ENCODE measurements around the gene LSM8. TPM values are rescaled to one million over a fixed set of nuclear protein-coding genes. Genes with fewer than 3 reads are reported as not detected.

The LSM8 gene
- total and polyA plus RNA-seq, 2 donors (not counting 1 experiment from before 2014, with no cell fraction given) = 64.3 to 65.2 TPM

GRCh38 chr7:118148930-118149329 is 35.0 kb upstream of the LSM8 start:
- H3K9me3 Mint-ChIP-seq (ENCODE audit: insufficient read depth) = no peaks in the 10 kb centered on the region
- Histone ChIP-seq H3K4me1 (ENCODE audit: control insufficient read depth in 2 of 2, insufficient read depth in 2 of 2, low read length in 2 of 2) (no peaks in the 10 kb centered on the region), H3K27me3 (replicated peaks in 1 of 4; ENCODE audit: control extremely low read depth in 1 of 4, control insufficient read depth in 3 of 4, insufficient read depth in 4 of 4, low read length in 3 of 4) (peaks cover 0 to 8% (median 2%) of the 10 kb centered on the region in 4 experiments), H3K9ac (ENCODE audit: low read length) (no peak overlapping the region), H3K36me3 (replicated peaks in 1 of 2; ENCODE audit: control extremely low read depth in 1 of 2, control insufficient read depth in 1 of 2, extremely low read depth in 1 of 2, insufficient read depth in 2 of 2, low read length in 1 of 2) (no peaks in the 10 kb centered on the region), H3K9me3 (ENCODE audit: control extremely low read depth in 1 of 3, control insufficient read depth in 2 of 3, insufficient read depth in 1 of 3, low read length in 2 of 3) (no peaks in the 10 kb centered on the region), H2AFZ (ENCODE audit: insufficient read depth, low read depth, low read length, poor library complexity, severe bottlenecking) (no peak overlapping the region), H3K4me2 (replicated peaks; ENCODE audit: low read depth, low read length, poor library complexity, severe bottlenecking) (no peak overlapping the region), H3K27ac (ENCODE audit: low read length in 2 of 2) (no peak overlapping the region), H3K4me3 (ENCODE audit: control extremely low read depth in 1 of 5, extremely low read depth in 1 of 5, insufficient read depth in 1 of 5, low read depth in 2 of 5, low read length in 4 of 5) (no peak overlapping the region), H4K20me1 (ENCODE audit: control insufficient read depth, insufficient read depth, low read length, poor library complexity, severe bottlenecking) (no peaks in the 10 kb centered on the region), H3K79me2 (ENCODE audit: control insufficient read depth, insufficient read depth, low read length) (no peaks in the 10 kb centered on the region)
- H3K27ac Mint-ChIP-seq = no peak overlapping the region
- no peaks in the 10 kb centered on the region for H3K27me3 Mint-ChIP-seq
- intact Hi-C loops (cut with micrococcal nuclease) = no loop called here
- ATAC-seq (ENCODE audit: low read depth) (no peak), DNase-seq (no peak)
- 73% methylated on average over 1 of the region's 2 CpGs for WGBS (ENCODE audit: insufficient coverage)
- ChIA-PET CTCF (no interaction called here), POLR2A (no interaction called here)
- H3K4me1 Mint-ChIP-seq = no peaks in the 10 kb centered on the region
- no peak for TF ChIP-seq CTCF (IDR thresholded peaks at IDR 0.05)
- no peak for TF ChIP-seq EZH2 (IDR thresholded peaks at IDR 0.05; ENCODE audit: borderline replicate concordance, insufficient read depth, low read depth, low read length, poor library complexity, severe bottlenecking)
- no peak overlapping the region for H3K4me3 Mint-ChIP-seq

DNA sequence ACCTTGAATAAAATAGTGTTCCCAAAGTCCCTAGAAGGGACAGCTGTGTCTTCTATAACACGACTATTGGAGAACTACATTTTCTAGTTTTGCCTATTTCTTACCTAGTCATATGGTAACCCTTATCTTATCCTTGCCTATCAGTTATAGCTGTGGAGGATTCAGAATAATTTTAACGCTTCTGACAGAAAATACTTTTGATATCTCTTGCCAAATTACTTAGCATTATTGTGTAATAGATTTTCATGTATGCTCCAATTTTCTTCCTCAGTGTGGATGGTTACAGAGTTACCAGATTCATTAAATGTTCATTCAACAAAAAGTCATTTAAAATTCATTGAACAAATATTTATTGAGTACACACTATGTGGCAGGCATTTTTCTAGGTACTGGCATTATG is 34.6 kb upstream of the LSM8 start:
- WGBS (ENCODE audit: insufficient coverage) = no CpG with 5 or more reads among the region's 2 CpGs
- Histone ChIP-seq H3K36me3 (replicated peaks in 1 of 2; ENCODE audit: control extremely low read depth in 1 of 2, control insufficient read depth in 1 of 2, extremely low read depth in 1 of 2, insufficient read depth in 2 of 2, low read length in 1 of 2) (no peaks in the 10 kb centered on the region), H3K4me1 (ENCODE audit: control insufficient read depth in 2 of 2, insufficient read depth in 2 of 2, low read length in 2 of 2) (no peaks in the 10 kb centered on the region), H2AFZ (ENCODE audit: insufficient read depth, low read depth, low read length, poor library complexity, severe bottlenecking) (no peak overlapping the region), H3K27ac (ENCODE audit: low read length in 2 of 2) (no peak overlapping the region), H4K20me1 (ENCODE audit: control insufficient read depth, insufficient read depth, low read length, poor library complexity, severe bottlenecking) (no peaks in the 10 kb centered on the region), H3K27me3 (replicated peaks in 1 of 4; ENCODE audit: control extremely low read depth in 1 of 4, control insufficient read depth in 3 of 4, insufficient read depth in 4 of 4, low read length in 3 of 4) (peaks cover 0 to 9% (median 2%) of the 10 kb centered on the region in 4 experiments), H3K4me3 (ENCODE audit: control extremely low read depth in 1 of 5, extremely low read depth in 1 of 5, insufficient read depth in 1 of 5, low read depth in 2 of 5, low read length in 4 of 5) (no peak overlapping the region), H3K9ac (ENCODE audit: low read length) (no peak overlapping the region), H3K9me3 (ENCODE audit: control extremely low read depth in 1 of 3, control insufficient read depth in 2 of 3, insufficient read depth in 1 of 3, low read length in 2 of 3) (no peaks in the 10 kb centered on the region), H3K79me2 (ENCODE audit: control insufficient read depth, insufficient read depth, low read length) (no peaks in the 10 kb centered on the region), H3K4me2 (replicated peaks; ENCODE audit: low read depth, low read length, poor library complexity, severe bottlenecking) (no peak overlapping the region)
- Mint-ChIP-seq H3K27me3 (no peaks in the 10 kb centered on the region), H3K9me3 (ENCODE audit: insufficient read depth) (no peaks in the 10 kb centered on the region), H3K4me3 (no peak overlapping the region), H3K27ac (no peak overlapping the region), H3K4me1 (no peaks in the 10 kb centered on the region)
- POLR2A ChIA-PET = no interaction called here
- no peak for TF ChIP-seq CTCF (IDR thresholded peaks at IDR 0.05)
- TF ChIP-seq EZH2 (IDR thresholded peaks at IDR 0.05; ENCODE audit: borderline replicate concordance, insufficient read depth, low read depth, low read length, poor library complexity, severe bottlenecking) = no peak
- intact Hi-C loops (cut with micrococcal nuclease) = no loop called here
- CTCF ChIA-PET = no interaction called here
- DNase-seq (no peak), ATAC-seq (ENCODE audit: low read depth) (no peak)
